Measurements from ENCODE around the gene SARM1.

DNA sequence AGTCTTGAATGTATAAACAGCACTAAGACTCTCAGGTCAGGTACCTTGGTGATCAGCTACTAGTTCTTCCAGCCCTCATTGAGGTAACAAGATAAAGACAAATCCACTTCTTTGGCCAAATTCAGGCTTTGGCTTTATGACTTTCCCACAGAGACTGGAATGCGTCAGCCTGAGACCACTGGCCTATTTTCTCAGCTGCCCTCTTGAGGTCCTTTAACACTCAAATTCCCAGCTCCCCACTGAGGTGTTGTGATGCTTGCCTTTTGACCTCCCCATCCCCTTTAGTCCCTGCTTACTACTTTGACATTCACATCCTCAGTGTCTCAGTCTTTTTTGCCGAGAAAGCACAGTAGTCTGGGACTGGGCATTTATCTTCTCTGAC lies 25.3 kb upstream of the SARM1 start:
- TF ChIP-seq, protein P1, sequence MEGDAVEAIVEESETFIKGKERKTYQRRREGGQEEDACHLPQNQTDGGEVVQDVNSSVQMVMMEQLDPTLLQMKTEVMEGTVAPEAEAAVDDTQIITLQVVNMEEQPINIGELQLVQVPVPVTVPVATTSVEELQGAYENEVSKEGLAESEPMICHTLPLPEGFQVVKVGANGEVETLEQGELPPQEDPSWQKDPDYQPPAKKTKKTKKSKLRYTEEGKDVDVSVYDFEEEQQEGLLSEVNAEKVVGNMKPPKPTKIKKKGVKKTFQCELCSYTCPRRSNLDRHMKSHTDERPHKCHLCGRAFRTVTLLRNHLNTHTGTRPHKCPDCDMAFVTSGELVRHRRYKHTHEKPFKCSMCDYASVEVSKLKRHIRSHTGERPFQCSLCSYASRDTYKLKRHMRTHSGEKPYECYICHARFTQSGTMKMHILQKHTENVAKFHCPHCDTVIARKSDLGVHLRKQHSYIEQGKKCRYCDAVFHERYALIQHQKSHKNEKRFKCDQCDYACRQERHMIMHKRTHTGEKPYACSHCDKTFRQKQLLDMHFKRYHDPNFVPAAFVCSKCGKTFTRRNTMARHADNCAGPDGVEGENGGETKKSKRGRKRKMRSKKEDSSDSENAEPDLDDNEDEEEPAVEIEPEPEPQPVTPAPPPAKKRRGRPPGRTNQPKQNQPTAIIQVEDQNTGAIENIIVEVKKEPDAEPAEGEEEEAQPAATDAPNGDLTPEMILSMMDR (IDR thresholded peaks at IDR 0.05), result no peak
- TF ChIP-seq POLR2A (IDR thresholded peaks at IDR 0.05), result no peak
